GM23338 (cell line): ENCODE data around the gene ANGPTL2. TPM values are rescaled to one million over a fixed set of nuclear protein-coding genes. Genes with fewer than 3 reads are reported as not detected.

Experiments used
- ATAC-seq: fragments of 200-7000 bp; cut with Tn5 transposase; 3 replicates; pipeline ENCODE4 v1.9.1; 2020
- DNase-seq: peaks from one replicate; pipeline ENCODE4 v3.0.0-alpha.2; 2015; ENCODE audit warnings: low spot score
- H2AFZ ChIP-seq: fragments of 200-600 bp; sonication (generic); 2 replicates; pipeline ENCODE4 v1.8.0; 2016; ENCODE audit warnings: antibody characterized with exemption, mild to moderate bottlenecking, moderate library complexity
- H3F3A ChIP-seq: fragments of 200-600 bp; sonication (generic); replicated peaks from 2 replicates; pipeline ENCODE4 v1.8.0; 2017; ENCODE audit warnings: antibody characterized with exemption, mixed run types, low read depth
- H3K27ac ChIP-seq: fragments of 200-600 bp; sonication (generic); 2 replicates; pipeline ENCODE4 v1.6.1; 2016; ENCODE audit warnings: low read depth
- H3K27me3 ChIP-seq: fragments of 200-600 bp; sonication (generic); 2 replicates; pipeline ENCODE4 v1.8.0; 2016; ENCODE audit warnings: mild to moderate bottlenecking, mixed run types, moderate library complexity; ENCODE audit not compliant: insufficient read depth
- H3K36me3 ChIP-seq: fragments of 200-600 bp; sonication (generic); 2 replicates; pipeline ENCODE4 v1.8.0; 2016; ENCODE audit warnings: mild to moderate bottlenecking; ENCODE audit not compliant: insufficient read depth
- H3K4me1 ChIP-seq: fragments of 200-600 bp; sonication (generic); 2 replicates; pipeline ENCODE4 v1.8.0; 2016; ENCODE audit warnings: mild to moderate bottlenecking, moderate library complexity; ENCODE audit not compliant: insufficient read depth
- H3K4me2 ChIP-seq: fragments of 200-600 bp; sonication (generic); 2 replicates; pipeline ENCODE4 v1.7.1; 2017; ENCODE audit warnings: mixed run types
- H3K4me3 ChIP-seq: fragments of 200-600 bp; sonication (generic); 2 replicates; pipeline ENCODE4 v1.6.1; 2016; ENCODE audit warnings: mixed run types
- H3K79me2 ChIP-seq: fragments of 200-600 bp; sonication (generic); replicated peaks from 2 replicates; pipeline ENCODE4 v1.8.0; 2017; ENCODE audit warnings: mild to moderate bottlenecking; ENCODE audit not compliant: insufficient read depth
- H3K9me2 ChIP-seq: fragments of 200-600 bp; sonication (generic); 2 replicates; pipeline ENCODE4 v1.8.0; 2017; ENCODE audit not compliant: insufficient read depth
- H4K20me1 ChIP-seq: fragments of 200-600 bp; sonication (generic); replicated peaks from 2 replicates; pipeline ENCODE4 v1.8.0; 2017; ENCODE audit warnings: mild to moderate bottlenecking; ENCODE audit not compliant: insufficient read depth
- H3K27ac Mint-ChIP-seq: 2 replicates; pipeline ENCODE4 v1.8.0; 2020; ENCODE audit warnings: inconsistent platforms, mild to moderate bottlenecking, moderate library complexity, mixed read lengths
- H3K27me3 Mint-ChIP-seq: 3 replicates; pipeline ENCODE4 v1.8.0; 2022; ENCODE audit warnings: low read depth, mild to moderate bottlenecking, moderate library complexity, mixed read lengths, inconsistent platforms; ENCODE audit not compliant: insufficient read depth, poor library complexity
- H3K36me3 Mint-ChIP-seq: 3 replicates; pipeline ENCODE4 v1.8.0; 2021; ENCODE audit warnings: low read depth, mild to moderate bottlenecking, inconsistent platforms, moderate library complexity, mixed read lengths
- H3K4me1 Mint-ChIP-seq: 3 replicates; pipeline ENCODE4 v1.8.0; 2020; ENCODE audit warnings: mild to moderate bottlenecking, inconsistent platforms, mixed read lengths
- H3K4me3 Mint-ChIP-seq: 3 replicates; pipeline ENCODE4 v1.8.0; 2021; ENCODE audit warnings: moderate library complexity, mild to moderate bottlenecking, inconsistent platforms, mixed read lengths
- H3K9me3 Mint-ChIP-seq: 3 replicates; pipeline ENCODE4 v1.8.0; 2020; ENCODE audit warnings: moderate library complexity, mild to moderate bottlenecking, inconsistent platforms, mixed read lengths
- EZH2 ChIP-seq: fragments of 200-600 bp; sonication (generic); IDR thresholded peaks from one replicate; pipeline ENCODE4 v1.8.0; 2017; ENCODE audit warnings: antibody characterized with exemption, mild to moderate bottlenecking, low read depth; ENCODE audit not compliant: unreplicated experiment
- EZH2phosphoT487 ChIP-seq: fragments of 200-600 bp; sonication (generic); IDR thresholded peaks from one replicate; pipeline ENCODE4 v1.8.1; 2018; ENCODE audit warnings: antibody characterized with exemption; ENCODE audit not compliant: unreplicated experiment
- JUNB ChIP-seq: IDR thresholded peaks from one replicate; pipeline ENCODE4 v1.6.1; 2016; ENCODE audit warnings: antibody characterized with exemption; ENCODE audit not compliant: unreplicated experiment
- NANOG ChIP-seq: IDR thresholded peaks from 2 replicates; pipeline ENCODE4 v1.6.1; 2016; ENCODE audit warnings: antibody characterized with exemption, borderline replicate concordance
- POLR2AphosphoS5 ChIP-seq: IDR thresholded peaks from 2 replicates; pipeline ENCODE4 v1.6.1; 2016; ENCODE audit warnings: antibody characterized with exemption, low read depth
- STAT1 ChIP-seq: IDR thresholded peaks from one replicate; pipeline ENCODE4 v1.6.1; 2016; ENCODE audit warnings: antibody characterized with exemption; ENCODE audit not compliant: unreplicated experiment
- ZNF114 ChIP-seq: fragments of 250-450 bp; sonication (Bioruptor Pico); IDR thresholded peaks from 2 replicates; pipeline ENCODE4 v1.5.0; 2020; ENCODE audit warnings: mild to moderate bottlenecking, moderate library complexity
- polyA plus RNA-seq: library from polyadenylated mRNA; unstranded; fragments of >200 nt; fragmentation: Nextera tagmentation; extraction: Ambion mirVana; gene quantifications from 2 replicates; pipeline ENCODE4 v1.2.1, GENCODE V29; 2016
- total RNA-seq: library from RNA; depleted of rRNA; stranded (reverse); fragments of >200 nt; shearing (Covaris generic); gene quantifications from 2 replicates; pipeline ENCODE4 v1.2.3, GENCODE V29; 2014
- TF ChIP-seq, protein P1 (sequence below), 2 experiments: fragments of 200-600 bp in 1 of 2; sonication (generic) in 1 of 2; conservative IDR thresholded peaks; 2 replicates each; pipeline versions ENCODE4 v1.5.1 to v1.6.1; 2016 to 2017; ENCODE audit warnings: antibody characterized with exemption in 2 of 2, low read depth in 2 of 2, mild to moderate bottlenecking in 2 of 2, moderate library complexity in 1 of 2
- TF ChIP-seq, protein P2 (sequence below): fragments of 250-450 bp; sonication (Bioruptor Pico); IDR thresholded peaks from 2 replicates; pipeline ENCODE4 v1.5.0; 2020; ENCODE audit warnings: mild to moderate bottlenecking, moderate library complexity
- TF ChIP-seq, protein P3 (sequence below): IDR thresholded peaks from one replicate; pipeline ENCODE4 v1.6.1; 2018; ENCODE audit warnings: antibody characterized with exemption; ENCODE audit not compliant: unreplicated experiment

Gene ANGPTL2
- total and polyA plus RNA-seq, 2 experiments from 2014 or later: 2.9 to 5.2 TPM

DNA sequence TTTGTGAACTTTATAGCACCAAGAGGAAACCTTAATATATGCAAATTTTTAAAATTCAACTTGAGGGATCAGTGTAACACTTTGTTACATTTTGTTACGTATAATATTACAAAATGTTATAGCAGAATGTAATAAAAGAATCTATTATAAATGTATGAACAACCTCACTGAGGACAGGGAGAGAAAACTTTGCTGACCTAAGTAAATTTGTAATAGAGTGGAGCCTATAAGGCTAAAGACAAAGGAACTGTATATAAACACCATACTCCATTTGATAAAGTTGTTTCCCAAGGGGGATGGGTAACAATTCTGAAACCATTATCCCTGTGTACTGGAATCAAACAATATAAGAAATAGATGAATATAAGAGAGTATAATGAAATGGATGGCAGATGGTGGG lies 77.3 kb downstream of the ANGPTL2 start:
- no peaks in the 10 kb centered on the region for H3K79me2 ChIP-seq
- Mint-ChIP-seq H3K27ac (no peak overlapping the region), H3K4me3 (no peak overlapping the region), H3K4me1 (no peaks in the 10 kb centered on the region), H3K36me3 (no peaks in the 10 kb centered on the region), H3K27me3 (peaks cover 4% of the 10 kb centered on the region), H3K9me3 (no peaks in the 10 kb centered on the region)
- TF ChIP-seq EZH2: no peak
- no peak for TF ChIP-seq EZH2phosphoT487
- TF ChIP-seq NANOG: no peak
- TF ChIP-seq, protein P1, sequence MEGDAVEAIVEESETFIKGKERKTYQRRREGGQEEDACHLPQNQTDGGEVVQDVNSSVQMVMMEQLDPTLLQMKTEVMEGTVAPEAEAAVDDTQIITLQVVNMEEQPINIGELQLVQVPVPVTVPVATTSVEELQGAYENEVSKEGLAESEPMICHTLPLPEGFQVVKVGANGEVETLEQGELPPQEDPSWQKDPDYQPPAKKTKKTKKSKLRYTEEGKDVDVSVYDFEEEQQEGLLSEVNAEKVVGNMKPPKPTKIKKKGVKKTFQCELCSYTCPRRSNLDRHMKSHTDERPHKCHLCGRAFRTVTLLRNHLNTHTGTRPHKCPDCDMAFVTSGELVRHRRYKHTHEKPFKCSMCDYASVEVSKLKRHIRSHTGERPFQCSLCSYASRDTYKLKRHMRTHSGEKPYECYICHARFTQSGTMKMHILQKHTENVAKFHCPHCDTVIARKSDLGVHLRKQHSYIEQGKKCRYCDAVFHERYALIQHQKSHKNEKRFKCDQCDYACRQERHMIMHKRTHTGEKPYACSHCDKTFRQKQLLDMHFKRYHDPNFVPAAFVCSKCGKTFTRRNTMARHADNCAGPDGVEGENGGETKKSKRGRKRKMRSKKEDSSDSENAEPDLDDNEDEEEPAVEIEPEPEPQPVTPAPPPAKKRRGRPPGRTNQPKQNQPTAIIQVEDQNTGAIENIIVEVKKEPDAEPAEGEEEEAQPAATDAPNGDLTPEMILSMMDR (conservative IDR thresholded peaks at IDR 0.05; ENCODE audit: low read depth in 2 of 2): no peak
- TF ChIP-seq, protein P2, sequence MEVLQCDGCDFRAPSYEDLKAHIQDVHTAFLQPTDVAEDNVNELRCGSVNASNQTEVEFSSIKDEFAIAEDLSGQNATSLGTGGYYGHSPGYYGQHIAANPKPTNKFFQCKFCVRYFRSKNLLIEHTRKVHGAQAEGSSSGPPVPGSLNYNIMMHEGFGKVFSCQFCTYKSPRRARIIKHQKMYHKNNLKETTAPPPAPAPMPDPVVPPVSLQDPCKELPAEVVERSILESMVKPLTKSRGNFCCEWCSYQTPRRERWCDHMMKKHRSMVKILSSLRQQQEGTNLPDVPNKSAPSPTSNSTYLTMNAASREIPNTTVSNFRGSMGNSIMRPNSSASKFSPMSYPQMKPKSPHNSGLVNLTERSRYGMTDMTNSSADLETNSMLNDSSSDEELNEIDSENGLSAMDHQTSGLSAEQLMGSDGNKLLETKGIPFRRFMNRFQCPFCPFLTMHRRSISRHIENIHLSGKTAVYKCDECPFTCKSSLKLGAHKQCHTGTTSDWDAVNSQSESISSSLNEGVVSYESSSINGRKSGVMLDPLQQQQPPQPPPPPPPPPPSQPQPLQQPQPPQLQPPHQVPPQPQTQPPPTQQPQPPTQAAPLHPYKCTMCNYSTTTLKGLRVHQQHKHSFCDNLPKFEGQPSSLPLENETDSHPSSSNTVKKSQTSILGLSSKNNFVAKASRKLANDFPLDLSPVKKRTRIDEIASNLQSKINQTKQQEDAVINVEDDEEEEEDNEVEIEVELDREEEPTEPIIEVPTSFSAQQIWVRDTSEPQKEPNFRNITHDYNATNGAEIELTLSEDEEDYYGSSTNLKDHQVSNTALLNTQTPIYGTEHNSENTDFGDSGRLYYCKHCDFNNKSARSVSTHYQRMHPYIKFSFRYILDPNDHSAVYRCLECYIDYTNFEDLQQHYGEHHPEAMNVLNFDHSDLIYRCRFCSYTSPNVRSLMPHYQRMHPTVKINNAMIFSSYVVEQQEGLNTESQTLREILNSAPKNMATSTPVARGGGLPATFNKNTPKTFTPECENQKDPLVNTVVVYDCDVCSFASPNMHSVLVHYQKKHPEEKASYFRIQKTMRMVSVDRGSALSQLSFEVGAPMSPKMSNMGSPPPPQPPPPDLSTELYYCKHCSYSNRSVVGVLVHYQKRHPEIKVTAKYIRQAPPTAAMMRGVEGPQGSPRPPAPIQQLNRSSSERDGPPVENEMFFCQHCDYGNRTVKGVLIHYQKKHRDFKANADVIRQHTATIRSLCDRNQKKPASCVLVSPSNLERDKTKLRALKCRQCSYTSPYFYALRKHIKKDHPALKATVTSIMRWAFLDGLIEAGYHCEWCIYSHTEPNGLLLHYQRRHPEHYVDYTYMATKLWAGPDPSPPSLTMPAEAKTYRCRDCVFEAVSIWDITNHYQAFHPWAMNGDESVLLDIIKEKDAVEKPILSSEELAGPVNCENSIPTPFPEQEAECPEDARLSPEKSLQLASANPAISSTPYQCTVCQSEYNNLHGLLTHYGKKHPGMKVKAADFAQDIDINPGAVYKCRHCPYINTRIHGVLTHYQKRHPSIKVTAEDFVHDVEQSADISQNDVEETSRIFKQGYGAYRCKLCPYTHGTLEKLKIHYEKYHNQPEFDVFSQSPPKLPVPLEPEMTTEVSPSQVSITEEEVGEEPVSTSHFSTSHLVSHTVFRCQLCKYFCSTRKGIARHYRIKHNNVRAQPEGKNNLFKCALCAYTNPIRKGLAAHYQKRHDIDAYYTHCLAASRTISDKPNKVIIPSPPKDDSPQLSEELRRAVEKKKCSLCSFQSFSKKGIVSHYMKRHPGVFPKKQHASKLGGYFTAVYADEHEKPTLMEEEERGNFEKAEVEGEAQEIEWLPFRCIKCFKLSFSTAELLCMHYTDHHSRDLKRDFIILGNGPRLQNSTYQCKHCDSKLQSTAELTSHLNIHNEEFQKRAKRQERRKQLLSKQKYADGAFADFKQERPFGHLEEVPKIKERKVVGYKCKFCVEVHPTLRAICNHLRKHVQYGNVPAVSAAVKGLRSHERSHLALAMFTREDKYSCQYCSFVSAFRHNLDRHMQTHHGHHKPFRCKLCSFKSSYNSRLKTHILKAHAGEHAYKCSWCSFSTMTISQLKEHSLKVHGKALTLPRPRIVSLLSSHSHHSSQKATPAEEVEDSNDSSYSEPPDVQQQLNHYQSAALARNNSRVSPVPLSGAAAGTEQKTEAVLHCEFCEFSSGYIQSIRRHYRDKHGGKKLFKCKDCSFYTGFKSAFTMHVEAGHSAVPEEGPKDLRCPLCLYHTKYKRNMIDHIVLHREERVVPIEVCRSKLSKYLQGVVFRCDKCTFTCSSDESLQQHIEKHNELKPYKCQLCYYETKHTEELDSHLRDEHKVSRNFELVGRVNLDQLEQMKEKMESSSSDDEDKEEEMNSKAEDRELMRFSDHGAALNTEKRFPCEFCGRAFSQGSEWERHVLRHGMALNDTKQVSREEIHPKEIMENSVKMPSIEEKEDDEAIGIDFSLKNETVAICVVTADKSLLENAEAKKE: no peak
- TF ChIP-seq STAT1: no peak
- no peak for TF ChIP-seq JUNB
- TF ChIP-seq, protein P3, sequence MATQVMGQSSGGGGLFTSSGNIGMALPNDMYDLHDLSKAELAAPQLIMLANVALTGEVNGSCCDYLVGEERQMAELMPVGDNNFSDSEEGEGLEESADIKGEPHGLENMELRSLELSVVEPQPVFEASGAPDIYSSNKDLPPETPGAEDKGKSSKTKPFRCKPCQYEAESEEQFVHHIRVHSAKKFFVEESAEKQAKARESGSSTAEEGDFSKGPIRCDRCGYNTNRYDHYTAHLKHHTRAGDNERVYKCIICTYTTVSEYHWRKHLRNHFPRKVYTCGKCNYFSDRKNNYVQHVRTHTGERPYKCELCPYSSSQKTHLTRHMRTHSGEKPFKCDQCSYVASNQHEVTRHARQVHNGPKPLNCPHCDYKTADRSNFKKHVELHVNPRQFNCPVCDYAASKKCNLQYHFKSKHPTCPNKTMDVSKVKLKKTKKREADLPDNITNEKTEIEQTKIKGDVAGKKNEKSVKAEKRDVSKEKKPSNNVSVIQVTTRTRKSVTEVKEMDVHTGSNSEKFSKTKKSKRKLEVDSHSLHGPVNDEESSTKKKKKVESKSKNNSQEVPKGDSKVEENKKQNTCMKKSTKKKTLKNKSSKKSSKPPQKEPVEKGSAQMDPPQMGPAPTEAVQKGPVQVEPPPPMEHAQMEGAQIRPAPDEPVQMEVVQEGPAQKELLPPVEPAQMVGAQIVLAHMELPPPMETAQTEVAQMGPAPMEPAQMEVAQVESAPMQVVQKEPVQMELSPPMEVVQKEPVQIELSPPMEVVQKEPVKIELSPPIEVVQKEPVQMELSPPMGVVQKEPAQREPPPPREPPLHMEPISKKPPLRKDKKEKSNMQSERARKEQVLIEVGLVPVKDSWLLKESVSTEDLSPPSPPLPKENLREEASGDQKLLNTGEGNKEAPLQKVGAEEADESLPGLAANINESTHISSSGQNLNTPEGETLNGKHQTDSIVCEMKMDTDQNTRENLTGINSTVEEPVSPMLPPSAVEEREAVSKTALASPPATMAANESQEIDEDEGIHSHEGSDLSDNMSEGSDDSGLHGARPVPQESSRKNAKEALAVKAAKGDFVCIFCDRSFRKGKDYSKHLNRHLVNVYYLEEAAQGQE: no peak
- no peak for TF ChIP-seq ZNF114
- no peak for TF ChIP-seq POLR2AphosphoS5
- no peak overlapping the region for H3K4me2 ChIP-seq
- H3F3A ChIP-seq: no peaks in the 10 kb centered on the region
- ATAC-seq (no peak), DNase-seq (no peak)
- H3K36me3 ChIP-seq: no peaks in the 10 kb centered on the region
- H2AFZ ChIP-seq: no peak overlapping the region
- H3K4me1 ChIP-seq: no peaks in the 10 kb centered on the region
- no peak overlapping the region for H3K4me3 ChIP-seq
- no peak overlapping the region for H3K27ac ChIP-seq
- H3K27me3 ChIP-seq: no peaks in the 10 kb centered on the region
- H4K20me1 ChIP-seq: peaks cover 4% of the 10 kb centered on the region; the same call in 1 of the 2 replicates
- H3K9me2 ChIP-seq: no peaks in the 10 kb centered on the region
